SJSA1 (cell line): Measurements from ENCODE around the gene ELOA. TPM values are rescaled to one million over a fixed set of nuclear protein-coding genes. Genes with fewer than 3 reads are reported as not detected.
"Not testable (repeated sequence)": the region's sequence is repeated elsewhere in the genome, so short reads cannot be mapped to it uniquely, and the experiment has no call there.

Experiments used
- DNase-seq, 2 experiments: peaks; one replicate each; pipeline ENCODE4 v3.0.0-alpha.2; 2015 to 2020; ENCODE audit warnings: low spot score in 2 of 2, low read depth in 1 of 2
- H3K27ac ChIP-seq: fragments of 250-450 bp; sonication (Bioruptor Pico); 2 replicates; pipeline ENCODE4 v1.5.1; 2020; ENCODE audit warnings: mild to moderate bottlenecking, moderate library complexity
- H3K27me3 ChIP-seq: fragments of 250-450 bp; sonication (Bioruptor Pico); replicated peaks from 2 replicates; pipeline ENCODE4 v1.5.1; 2020; ENCODE audit warnings: mild to moderate bottlenecking, moderate library complexity
- H3K36me3 ChIP-seq: fragments of 250-450 bp; sonication (Bioruptor Pico); 2 replicates; pipeline ENCODE4 v1.5.1; 2020; ENCODE audit warnings: mild to moderate bottlenecking
- H3K4me1 ChIP-seq: fragments of 250-450 bp; sonication (Bioruptor Pico); replicated peaks from 2 replicates; pipeline ENCODE4 v1.6.1; 2021; ENCODE audit warnings: mild to moderate bottlenecking
- H3K4me3 ChIP-seq: fragments of 250-450 bp; sonication (Bioruptor Pico); 2 replicates; pipeline ENCODE4 v1.5.1; 2020; ENCODE audit warnings: mild to moderate bottlenecking
- H3K9me3 ChIP-seq: fragments of 250-450 bp; sonication (Bioruptor Pico); replicated peaks from 2 replicates; pipeline ENCODE4 v1.5.1; 2020; ENCODE audit warnings: mild to moderate bottlenecking
- total RNA-seq: library from RNA; depleted of rRNA; stranded (reverse); fragments of >200 nt; shearing (Covaris generic); gene quantifications from 2 replicates; pipeline ENCODE4 v1.2.3, GENCODE V29; 2014

Gene ELOA
- total RNA-seq, 1 experiment from 2014 or later, result 63.4 TPM

DNA sequence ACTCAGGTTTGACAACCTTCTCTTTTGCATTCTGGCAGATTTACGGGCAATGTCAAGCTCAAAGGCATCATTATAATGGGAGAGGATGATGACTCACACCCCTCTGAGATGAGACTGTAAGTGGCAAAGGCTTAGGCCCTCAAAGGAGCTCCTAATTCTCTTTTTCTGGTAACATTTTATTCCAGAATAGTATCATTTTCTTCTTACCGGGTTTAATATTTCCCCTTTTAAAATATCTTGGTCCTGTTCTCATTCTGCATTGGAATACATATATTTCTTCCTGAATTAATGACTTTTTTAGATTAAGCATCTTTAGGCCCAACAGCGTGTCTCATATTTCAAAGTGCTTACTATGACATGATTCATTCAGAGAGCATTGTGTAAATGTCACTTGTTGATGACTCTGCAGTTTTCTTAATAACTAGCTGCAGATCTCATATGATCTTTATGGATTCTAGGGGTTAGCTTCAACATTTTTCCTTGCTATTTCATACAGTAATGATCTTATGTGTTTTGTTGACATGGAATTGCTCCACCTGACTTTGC lies 36.6 kb downstream of the ELOA start:
- peak in 1 of 2 experiments; percentile 57 for DNase-seq
- Histone ChIP-seq H3K27ac (no peak overlapping the region), H3K4me3 (no peak overlapping the region), H3K27me3 (no peaks in the 10 kb centered on the region), H3K4me1 (peaks cover 21% of the 10 kb centered on the region), H3K9me3 (no peaks in the 10 kb centered on the region), H3K36me3 (peaks cover 40% of the 10 kb centered on the region)

DNA sequence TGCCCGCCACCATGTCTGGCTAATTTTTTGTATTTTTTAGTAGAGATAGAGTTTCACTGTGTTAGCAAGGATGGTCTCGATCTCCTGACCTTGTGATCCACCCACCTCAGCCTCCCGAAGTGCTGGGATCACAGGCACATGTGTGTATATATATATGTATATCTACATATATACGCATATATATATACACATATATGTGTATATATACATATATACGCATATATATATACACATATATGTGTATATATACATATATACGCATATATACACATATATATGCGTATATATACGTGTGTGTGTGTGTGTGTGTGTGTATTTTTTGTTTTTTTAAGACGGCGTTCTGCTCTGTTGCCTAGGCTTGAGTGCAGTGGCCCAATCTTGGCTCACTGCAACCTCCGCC lies 39.9 kb downstream of the ELOA start:
- H3K27ac ChIP-seq, H3K9me3 ChIP-seq, H3K27me3 ChIP-seq, H3K4me3 ChIP-seq, DNase-seq: not testable (repeated sequence)
- peaks cover 68% of the 10 kb centered on the region for H3K36me3 ChIP-seq
- H3K4me1 ChIP-seq, result peaks cover 15% of the 10 kb centered on the region

DNA sequence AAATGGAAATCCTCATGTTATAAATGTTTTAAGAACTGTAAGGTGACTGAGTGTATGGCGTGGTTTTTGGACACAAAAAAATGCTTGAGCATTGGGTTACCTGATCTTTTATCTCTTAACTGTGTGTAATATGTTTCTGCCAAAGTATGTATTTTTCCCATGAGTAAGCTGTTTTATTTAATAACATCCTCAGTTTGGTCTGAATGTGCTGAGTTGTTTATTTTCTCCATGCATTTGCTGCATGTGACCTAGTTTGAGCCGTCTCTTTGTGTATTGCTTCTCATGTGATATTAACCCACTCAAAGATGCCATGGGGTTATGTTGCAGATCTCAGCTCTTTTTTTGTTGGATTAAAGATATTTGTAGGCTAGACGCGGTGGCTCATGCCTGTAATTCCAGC lies 41.6 kb downstream of the ELOA start:
- Histone ChIP-seq H3K36me3 (peaks cover 70% of the 10 kb centered on the region), H3K27ac (no peak overlapping the region), H3K9me3 (no peaks in the 10 kb centered on the region), H3K27me3 (no peaks in the 10 kb centered on the region), H3K4me3 (no peak overlapping the region), H3K4me1 (peaks cover 12% of the 10 kb centered on the region)
- DNase-seq, result no peak

DNA sequence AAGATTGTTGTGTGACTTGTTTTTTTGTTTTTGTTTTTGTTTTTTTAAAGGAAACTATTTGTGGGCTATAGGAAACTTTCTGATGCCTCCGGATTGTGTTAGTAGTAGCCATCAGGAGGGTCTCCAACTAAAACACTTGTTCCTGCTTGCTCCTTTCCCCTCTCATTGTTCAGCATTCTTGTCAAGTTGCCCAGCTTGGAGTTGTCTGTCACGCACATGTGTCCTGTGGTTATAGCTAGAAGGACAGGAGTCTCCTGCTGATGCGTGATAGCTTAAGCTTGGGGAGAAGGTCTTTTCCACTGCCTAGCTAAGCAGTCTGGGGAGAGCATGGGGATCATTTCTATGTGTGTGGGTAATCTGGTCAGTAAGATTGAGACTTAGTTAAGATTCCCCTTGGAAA lies 44.4 kb downstream of the ELOA start:
- 0 out of 2 replicates have a peak, but pooled peaks cover 2% of the 10 kb centered on the region for H3K9me3 ChIP-seq
- no peak overlapping the region for H3K27ac ChIP-seq
- H3K4me3 ChIP-seq, result no peak overlapping the region
- no peak for DNase-seq
- H3K36me3 ChIP-seq, result peaks cover 59% of the 10 kb centered on the region
- peaks cover 27% of the 10 kb centered on the region for H3K4me1 ChIP-seq
- H3K27me3 ChIP-seq, result no peaks in the 10 kb centered on the region

DNA sequence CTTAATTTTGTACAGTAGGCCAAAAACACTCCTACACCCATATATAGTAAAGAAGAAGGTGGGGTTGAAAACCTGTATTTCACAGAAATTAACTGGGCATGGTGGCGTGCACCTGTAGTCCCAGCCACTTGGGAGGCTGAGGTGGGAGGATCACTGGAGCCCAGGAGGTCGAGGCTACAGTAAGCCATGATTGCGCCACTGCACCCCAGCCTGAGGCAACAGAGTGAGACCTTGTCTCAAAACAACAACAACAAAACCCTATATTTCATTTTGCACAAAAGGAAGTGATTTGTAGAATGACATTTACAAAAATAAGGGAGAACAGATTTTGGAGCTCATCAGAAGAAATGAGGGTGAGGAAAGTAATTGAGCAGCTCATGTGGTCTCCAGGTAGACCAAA lies 45.4 kb downstream of the ELOA start:
- Histone ChIP-seq H3K27ac (no peak overlapping the region), H3K4me1 (peaks cover 27% of the 10 kb centered on the region), H3K4me3 (no peak overlapping the region), H3K9me3 (0 out of 2 replicates have a peak, but pooled peaks cover 2% of the 10 kb centered on the region), H3K36me3 (peaks cover 64% of the 10 kb centered on the region), H3K27me3 (no peaks in the 10 kb centered on the region)
- no peak for DNase-seq

DNA sequence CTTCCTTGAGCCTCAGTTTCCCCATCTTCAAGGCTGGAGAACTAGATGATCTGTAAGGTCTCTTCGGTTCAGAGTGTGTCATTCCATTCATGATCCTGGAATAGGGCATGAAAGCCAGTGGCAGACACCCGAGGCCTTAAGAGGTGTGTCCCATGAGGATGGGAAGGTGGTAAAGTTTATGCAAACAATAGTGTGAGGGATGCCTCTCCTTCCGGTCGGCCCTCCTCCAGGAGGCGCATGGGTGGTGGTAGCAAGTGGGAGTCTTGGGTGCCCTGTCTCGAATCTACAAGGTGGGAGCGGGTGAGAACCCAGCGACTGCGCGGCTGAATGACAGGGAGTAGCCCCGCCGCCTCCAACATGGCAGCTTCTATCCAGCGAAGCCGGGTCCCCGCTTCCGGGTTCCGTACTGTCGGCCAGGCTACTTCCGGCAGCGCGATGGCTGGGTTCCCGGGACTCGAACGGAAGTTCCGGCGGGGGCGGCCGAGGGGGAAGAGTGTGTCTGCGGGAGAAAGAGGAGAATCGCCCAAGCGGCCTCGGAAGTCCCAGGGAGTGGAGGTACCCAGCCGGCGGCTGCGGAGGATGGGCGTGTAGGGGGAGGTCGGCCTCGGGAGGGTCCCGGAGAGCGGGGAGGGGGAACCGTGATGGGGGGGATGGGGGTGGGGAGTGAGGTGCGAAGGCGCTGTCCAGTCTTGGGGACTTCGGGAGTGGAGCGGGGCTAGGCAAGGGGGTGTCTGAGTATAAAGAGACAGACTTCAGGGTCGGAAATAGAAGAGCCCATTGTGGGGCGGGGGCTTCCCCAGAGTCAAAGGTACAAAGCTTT lies 47.6 kb downstream of the ELOA start, which contains the start of gene LYPLA2:
TSS of gene LYPLA2 (plus strand) at position 450 of the 820 bp plus-strand sequence. CDS start 1,538 bp downstream, outside the sequence.
- peak; percentile 87 to 94 for DNase-seq
- Histone ChIP-seq H3K4me3 (peak within 1 kb of the TSS; percentile 60), H3K4me1 (peaks cover 27% of the 10 kb centered on the region)

DNA sequence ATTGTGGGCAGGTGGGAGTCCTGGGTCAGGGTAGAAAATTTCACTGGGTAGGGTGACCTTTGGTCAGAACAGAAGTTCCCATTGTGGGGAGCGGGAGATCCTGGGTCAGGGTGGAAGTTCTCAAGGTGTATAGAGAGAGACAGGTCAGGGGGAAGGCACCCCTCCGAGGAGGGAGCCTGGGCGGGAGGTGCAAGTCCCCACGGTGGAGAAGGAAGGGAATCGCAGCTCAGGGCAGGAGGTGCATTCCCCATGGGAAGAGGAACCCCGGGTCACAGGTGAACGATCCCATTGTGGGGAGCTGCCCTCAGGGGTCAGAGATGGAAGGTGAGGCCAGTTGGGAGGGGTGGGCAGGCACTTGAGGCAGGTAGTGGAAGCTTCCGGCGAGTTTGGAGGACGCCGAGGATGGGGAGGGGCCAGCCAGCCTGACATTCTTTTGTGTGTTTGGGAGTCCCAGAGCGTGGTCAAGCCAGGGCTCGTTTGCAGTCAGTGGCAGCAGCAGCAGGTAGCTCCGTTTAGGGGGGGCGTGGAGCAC lies 48.3 kb downstream of the ELOA start:
- peaks cover 60% of the 10 kb centered on the region for H3K36me3 ChIP-seq
- peak overlapping the region; percentile 60 for H3K4me3 ChIP-seq
- DNase-seq, result peak in 1 of 2 experiments; percentile 31
- no peak overlapping the region for H3K27ac ChIP-seq
- H3K4me1 ChIP-seq, result peaks cover 27% of the 10 kb centered on the region
- no peaks in the 10 kb centered on the region for H3K27me3 ChIP-seq
- 0 out of 2 replicates have a peak, but pooled peaks cover 2% of the 10 kb centered on the region for H3K9me3 ChIP-seq

More for the DNA sequence above, 47.6 kb downstream of the ELOA start, which contains the start of gene LYPLA2:
- H3K36me3 ChIP-seq, result peaks cover 60% of the 10 kb centered on the region
- H3K27ac ChIP-seq, result peak within 1 kb of the TSS; percentile 44
- 0 out of 2 replicates have a peak, but pooled peaks cover 2% of the 10 kb centered on the region for H3K9me3 ChIP-seq
- no peaks in the 10 kb centered on the region for H3K27me3 ChIP-seq

DNA sequence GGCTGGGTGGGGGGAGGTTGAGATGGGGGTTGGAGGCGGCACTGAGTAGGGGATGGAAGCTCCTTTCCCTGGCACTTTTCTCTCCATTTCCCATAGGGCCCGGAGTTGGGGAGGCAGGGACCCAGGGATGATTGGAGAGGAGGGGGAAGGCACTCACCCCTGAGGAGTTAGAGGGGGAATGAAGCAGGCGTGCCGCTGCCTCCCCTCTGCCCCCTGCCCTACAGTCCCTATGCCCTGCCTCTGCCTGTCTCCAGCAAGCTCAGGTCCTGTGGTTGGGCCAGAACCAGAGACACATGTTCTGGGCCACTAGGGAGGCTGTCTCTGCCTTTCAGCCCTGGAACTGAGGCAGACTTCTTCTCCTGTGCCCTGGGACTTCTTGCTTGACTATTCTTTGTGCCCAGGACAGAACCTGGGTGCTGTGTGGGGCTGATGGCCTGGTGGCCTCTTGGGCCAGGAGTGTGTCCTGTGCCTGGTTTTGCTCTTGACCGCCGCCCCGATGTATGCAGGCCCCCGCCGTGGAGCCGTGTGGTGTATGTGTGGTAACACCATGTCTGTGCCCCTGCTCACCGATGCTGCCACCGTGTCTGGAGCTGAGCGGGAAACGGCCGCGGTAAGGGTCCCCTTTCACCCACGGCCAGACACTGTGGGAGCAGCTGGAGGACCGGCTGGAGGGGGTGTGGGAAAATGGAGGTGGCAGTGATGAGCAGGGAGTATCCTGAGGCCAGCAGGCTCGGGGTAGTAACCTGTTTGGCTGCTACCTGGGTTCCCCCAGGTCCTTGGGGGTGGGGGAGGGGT lies 49.1 kb downstream of the ELOA start:
- Histone ChIP-seq H3K27me3 (no peaks in the 10 kb centered on the region), H3K36me3 (peaks cover 60% of the 10 kb centered on the region), H3K9me3 (0 out of 2 replicates have a peak, but pooled peaks cover 2% of the 10 kb centered on the region), H3K4me1 (peaks cover 27% of the 10 kb centered on the region), H3K4me3 (peak overlapping the region; percentile 60), H3K27ac (no peak overlapping the region)
- no peak for DNase-seq

DNA sequence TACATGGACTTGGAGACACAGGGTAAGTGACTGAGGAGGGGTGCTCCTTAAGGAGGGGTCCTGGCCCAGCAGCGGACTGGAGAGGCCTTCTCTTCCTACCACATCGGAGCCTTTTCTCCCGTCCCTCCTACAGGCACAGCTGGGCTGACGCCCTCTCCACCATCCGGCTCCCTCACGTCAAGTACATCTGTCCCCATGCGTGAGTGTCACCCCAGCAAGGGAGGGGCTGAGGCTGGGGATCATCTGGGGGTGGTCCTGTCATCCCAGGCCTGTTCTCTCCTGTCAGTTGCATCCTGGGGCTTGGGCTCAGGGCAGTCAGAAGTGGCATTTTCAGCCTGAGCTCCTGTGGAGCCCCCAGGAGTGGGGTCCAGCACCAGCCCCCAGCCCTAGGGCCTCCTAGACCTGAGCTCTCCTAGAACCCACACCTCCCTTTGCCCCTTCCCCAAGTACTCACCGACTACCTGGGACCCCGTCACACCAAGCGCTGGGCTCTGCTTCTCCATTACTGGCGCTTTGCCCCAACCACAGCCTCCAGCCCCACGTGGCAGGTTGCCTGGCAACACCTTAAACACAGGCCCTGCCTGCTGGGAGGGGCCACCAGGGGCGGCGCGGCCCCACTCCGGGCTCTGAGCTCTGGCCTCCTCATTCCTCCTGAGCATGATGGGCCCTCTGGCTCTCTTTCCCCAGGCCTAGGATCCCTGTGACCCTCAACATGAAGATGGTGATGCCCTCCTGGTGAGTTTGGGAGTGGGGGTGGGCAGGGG lies 49.9 kb downstream of the ELOA start:
- Histone ChIP-seq H3K9me3 (0 out of 2 replicates have a peak, but pooled peaks cover 2% of the 10 kb centered on the region), H3K4me1 (peaks cover 27% of the 10 kb centered on the region), H3K36me3 (peaks cover 59% of the 10 kb centered on the region), H3K4me3 (no peak overlapping the region), H3K27ac (no peak overlapping the region), H3K27me3 (no peaks in the 10 kb centered on the region)
- DNase-seq, result no peak

DNA sequence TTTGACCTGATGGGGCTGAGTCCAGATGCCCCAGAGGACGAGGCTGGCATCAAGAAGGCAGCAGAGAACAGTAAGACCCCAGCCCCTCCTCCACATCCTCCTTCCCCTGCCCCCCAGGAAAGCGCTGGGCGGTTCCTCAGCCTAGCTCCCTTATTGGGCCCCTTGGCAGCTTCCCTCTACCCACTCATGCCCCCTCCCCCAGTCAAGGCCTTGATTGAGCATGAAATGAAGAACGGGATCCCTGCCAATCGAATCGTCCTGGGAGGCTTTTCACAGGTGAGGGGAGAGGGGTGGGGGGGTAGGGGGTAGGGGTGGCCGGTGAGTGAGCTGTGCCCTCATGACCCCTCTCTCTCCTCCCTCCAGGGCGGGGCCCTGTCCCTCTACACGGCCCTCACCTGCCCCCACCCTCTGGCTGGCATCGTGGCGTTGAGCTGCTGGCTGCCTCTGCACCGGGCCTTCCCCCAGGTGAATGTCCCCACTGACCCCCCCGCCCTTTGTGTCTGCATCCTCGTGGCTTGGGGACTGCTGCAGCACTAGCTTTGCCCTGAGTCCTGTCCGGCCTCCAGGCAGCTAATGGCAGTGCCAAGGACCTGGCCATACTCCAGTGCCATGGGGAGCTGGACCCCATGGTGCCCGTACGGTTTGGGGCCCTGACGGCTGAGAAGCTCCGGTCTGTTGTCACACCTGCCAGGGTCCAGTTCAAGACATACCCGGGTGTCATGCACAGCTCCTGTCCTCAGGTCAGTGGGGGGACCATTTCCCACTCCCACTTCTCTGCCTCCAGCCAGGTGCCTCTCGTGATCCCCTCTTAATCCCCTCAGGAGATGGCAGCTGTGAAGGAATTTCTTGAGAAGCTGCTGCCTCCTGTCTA lies 50.8 kb downstream of the ELOA start:
- Histone ChIP-seq H3K27me3 (no peaks in the 10 kb centered on the region), H3K27ac (no peak overlapping the region), H3K4me3 (no peak overlapping the region), H3K9me3 (0 out of 2 replicates have a peak, but pooled peaks cover 2% of the 10 kb centered on the region), H3K4me1 (peaks cover 30% of the 10 kb centered on the region), H3K36me3 (peaks cover 63% of the 10 kb centered on the region)
- DNase-seq, result no peak

DNA sequence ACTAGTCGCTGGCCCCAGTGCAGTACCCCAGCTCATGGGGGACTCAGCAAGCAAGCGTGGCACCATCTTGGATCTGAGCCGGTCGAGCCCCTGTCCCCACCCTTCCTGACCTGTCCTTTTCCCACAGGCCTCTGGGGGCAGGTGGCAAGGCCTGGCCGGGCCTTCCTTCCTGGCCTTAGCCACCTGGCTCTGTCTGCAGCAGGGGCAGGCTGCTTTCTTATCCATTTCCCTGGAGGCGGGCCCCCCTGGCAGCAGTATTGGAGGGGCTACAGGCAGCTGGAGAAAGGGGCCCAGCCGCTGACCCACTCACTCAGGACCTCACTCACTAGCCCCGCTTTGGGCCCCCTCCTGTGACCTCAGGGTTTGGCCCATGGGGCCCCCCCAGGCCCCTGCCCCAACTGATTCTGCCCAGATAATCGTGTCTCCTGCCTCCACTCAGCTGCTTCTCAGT lies 51.5 kb downstream of the ELOA start:
- peaks cover 65% of the 10 kb centered on the region for H3K36me3 ChIP-seq
- H3K27ac ChIP-seq, H3K27me3 ChIP-seq, DNase-seq, H3K4me3 ChIP-seq, H3K9me3 ChIP-seq: not testable (repeated sequence)
- H3K4me1 ChIP-seq, result peaks cover 31% of the 10 kb centered on the region
